Mesendoderm (in vitro differentiated cells): Measurements from ENCODE around the gene EPS15. TPM values are rescaled to one million over a fixed set of nuclear protein-coding genes. Genes with fewer than 3 reads are reported as not detected.

Experiments used
- DNase-seq: peaks from one replicate; pipeline ENCODE4 v3.0.0; 2013
- H2AK5ac ChIP-seq: 2 replicates; pipeline ENCODE4 v1.6.1; 2013; ENCODE audit warnings: low read length, inconsistent platforms
- H2BK120ac ChIP-seq: 2 replicates; pipeline ENCODE4 v1.6.1; 2013; ENCODE audit warnings: low read depth, mild to moderate bottlenecking, low read length, moderate library complexity, mixed read lengths
- H2BK15ac ChIP-seq: replicated peaks from 2 replicates; pipeline ENCODE4 v1.6.1; 2013; ENCODE audit warnings: low read depth, mild to moderate bottlenecking, moderate library complexity
- H2BK5ac ChIP-seq: 2 replicates; pipeline ENCODE4 v1.6.1; 2013; ENCODE audit warnings: low read length, inconsistent platforms
- H3K18ac ChIP-seq: 2 replicates; pipeline ENCODE4 v1.6.1; 2013; ENCODE audit warnings: mild to moderate bottlenecking, low read length, mixed read lengths
- H3K23ac ChIP-seq: one replicate; pipeline ENCODE4 v1.6.1; 2013; ENCODE audit warnings: low read length
- H3K27ac ChIP-seq: 2 replicates; pipeline ENCODE4 v1.5.1; 2013; ENCODE audit warnings: low read depth, mild to moderate bottlenecking, inconsistent platforms, low read length, moderate library complexity
- H3K27me3 ChIP-seq: 2 replicates; pipeline ENCODE4 v1.6.1; 2013; ENCODE audit warnings: low read length, control low read depth, mild to moderate bottlenecking, inconsistent platforms; ENCODE audit not compliant: insufficient read depth, poor library complexity
- H3K36me3 ChIP-seq: 2 replicates; pipeline ENCODE4 v1.6.1; 2013; ENCODE audit warnings: low read length, inconsistent platforms; ENCODE audit not compliant: control insufficient read depth, insufficient read depth
- H3K4ac ChIP-seq: one replicate; pipeline ENCODE4 v1.6.1; 2013; ENCODE audit warnings: low read depth, mild to moderate bottlenecking, low read length, moderate library complexity
- H3K4me1 ChIP-seq: 2 replicates; pipeline ENCODE4 v1.6.1; 2013; ENCODE audit warnings: low read depth, low read length, inconsistent platforms; ENCODE audit not compliant: control insufficient read depth
- H3K4me2 ChIP-seq: 2 replicates; pipeline ENCODE4 v1.6.1; 2013; ENCODE audit warnings: low read length
- H3K4me3 ChIP-seq: 2 replicates; pipeline ENCODE4 v1.5.1; 2013; ENCODE audit warnings: mild to moderate bottlenecking, low read length
- H3K56ac ChIP-seq: one replicate; pipeline ENCODE4 v1.6.1; 2013; ENCODE audit warnings: low read length
- H3K79me1 ChIP-seq: 2 replicates; pipeline ENCODE4 v1.6.1; 2013; ENCODE audit warnings: low read length, inconsistent platforms
- H3K79me2 ChIP-seq: 2 replicates; pipeline ENCODE4 v1.6.1; 2013; ENCODE audit warnings: mild to moderate bottlenecking, low read length; ENCODE audit not compliant: control insufficient read depth, insufficient read depth
- H3K9ac ChIP-seq: 2 replicates; pipeline ENCODE4 v1.6.1; 2013; ENCODE audit warnings: low read length, inconsistent platforms
- H4K5ac ChIP-seq: one replicate; pipeline ENCODE4 v1.6.1; 2013; ENCODE audit warnings: low read length
- H4K8ac ChIP-seq: one replicate; pipeline ENCODE4 v1.6.1; 2013; ENCODE audit warnings: low read depth, mild to moderate bottlenecking, control low read depth, low read length, moderate library complexity
- WGBS: extraction: QIAGEN DNeasy Blood & Tissue Kit; methylation state at CpG from one replicate; pipeline ENCODE4 v1.1.7; 2013; ENCODE audit warnings: low lambda C conversion rate, missing lambda C conversion rate; ENCODE audit not compliant: insufficient coverage; ENCODE audit errors: extremely low coverage; 5-methylcytosine and 5-hydroxymethylcytosine counted together
- small RNA-seq: library from polyadenylated mRNA; stranded (forward); fragments of <200 nt; extraction: miRNeasy Mini kit (QIAGEN cat#:217004); gene quantifications from one replicate; pipeline ENCODE3, GENCODE V24; 2013; ENCODE audit not compliant: insufficient read depth

EPS15 gene

GRCh38 chr1:51306950-51307349, 212.1 kb downstream of the EPS15 start:
- no peak overlapping the region for H2BK15ac ChIP-seq
- H3K4ac ChIP-seq: no peak overlapping the region
- H2BK120ac ChIP-seq: no peak overlapping the region
- H3K27ac ChIP-seq: no peak overlapping the region
- no peak overlapping the region for H3K23ac ChIP-seq
- H3K18ac ChIP-seq: no peak overlapping the region
- H3K79me1 ChIP-seq: no peaks in the 10 kb centered on the region
- H4K8ac ChIP-seq: no peak overlapping the region
- H3K56ac ChIP-seq: no peak overlapping the region
- no peak overlapping the region for H3K4me3 ChIP-seq
- WGBS: no CpG with 5 or more reads among the region's 5 CpGs
- no peaks in the 10 kb centered on the region for H3K27me3 ChIP-seq
- H2BK5ac ChIP-seq: no peak overlapping the region
- no peaks in the 10 kb centered on the region for H3K79me2 ChIP-seq
- H3K4me2 ChIP-seq: no peak overlapping the region
- no peak overlapping the region for H3K9ac ChIP-seq
- no peak overlapping the region for H4K5ac ChIP-seq
- no peaks in the 10 kb centered on the region for H3K36me3 ChIP-seq
- no peak overlapping the region for H2AK5ac ChIP-seq
- no peak for DNase-seq
- H3K4me1 ChIP-seq: no peaks in the 10 kb centered on the region

DNA sequence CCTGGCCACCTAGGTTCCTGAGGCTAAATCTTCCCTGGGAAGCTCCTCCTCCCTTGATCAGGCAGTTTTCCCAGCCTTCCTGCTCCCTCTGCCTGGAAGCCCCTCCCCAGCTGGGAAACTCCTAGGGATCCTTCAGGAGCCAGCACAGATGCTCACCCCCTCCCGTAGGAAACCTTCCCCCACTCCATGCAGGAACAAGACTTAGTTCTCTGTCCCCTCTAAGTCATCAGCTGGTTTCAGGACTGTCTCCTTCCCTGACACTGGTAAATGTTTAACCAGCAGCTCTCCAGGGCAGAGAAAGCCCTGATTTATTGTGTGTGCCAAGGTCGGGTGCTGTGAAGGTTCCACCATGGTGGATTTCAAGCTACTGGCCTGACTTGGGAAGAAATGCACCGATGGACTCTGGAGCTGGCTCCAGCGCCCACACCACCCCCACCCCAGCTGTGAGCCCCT, 213.7 kb downstream of the EPS15 start:
- Histone ChIP-seq H3K56ac (no peak overlapping the region), H2AK5ac (no peak overlapping the region), H3K27me3 (no peaks in the 10 kb centered on the region), H3K4me1 (no peaks in the 10 kb centered on the region), H3K79me1 (no peaks in the 10 kb centered on the region), H3K4me3 (no peak overlapping the region), H3K23ac (no peak overlapping the region), H3K18ac (no peak overlapping the region), H3K36me3 (no peaks in the 10 kb centered on the region), H3K27ac (no peak overlapping the region), H4K8ac (no peak overlapping the region), H3K4ac (no peak overlapping the region), H3K79me2 (no peaks in the 10 kb centered on the region), H3K4me2 (no peak overlapping the region), H2BK5ac (no peak overlapping the region), H3K9ac (no peak overlapping the region), H2BK15ac (no peak overlapping the region), H4K5ac (no peak overlapping the region), H2BK120ac (no peak overlapping the region)
- DNase-seq: peak; percentile 40
- WGBS: no CpG with 5 or more reads among the region's 4 CpGs

- no peak overlapping the region for H4K8ac ChIP-seq
- no peak overlapping the region for H2BK120ac ChIP-seq
- WGBS: no CpG with 5 or more reads among the region's 1 CpG
- H3K79me1 ChIP-seq: no peaks in the 10 kb centered on the region
- no peak overlapping the region for H3K4ac ChIP-seq
- H2BK15ac ChIP-seq: no peak overlapping the region
- no peak overlapping the region for H3K23ac ChIP-seq
- no peak overlapping the region for H3K27ac ChIP-seq
- no peaks in the 10 kb centered on the region for H3K36me3 ChIP-seq
- no peak overlapping the region for H2BK5ac ChIP-seq
- H2AK5ac ChIP-seq: no peak overlapping the region
- DNase-seq: no peak
- H3K27me3 ChIP-seq: no peaks in the 10 kb centered on the region
- no peak overlapping the region for H3K18ac ChIP-seq
- no peak overlapping the region for H3K4me3 ChIP-seq
- H3K4me2 ChIP-seq: no peak overlapping the region
- H4K5ac ChIP-seq: no peak overlapping the region
- no peak overlapping the region for H3K56ac ChIP-seq
- no peaks in the 10 kb centered on the region for H3K79me2 ChIP-seq
- no peaks in the 10 kb centered on the region for H3K4me1 ChIP-seq
- no peak overlapping the region for H3K9ac ChIP-seq
These were observed 214.7 kb downstream of the EPS15 start for GRCh38 chr1:51304360-51304759.

Small RNAs within 50 kb of the gene (small RNA-seq; reads per million reads assigned to genes)
- not detected for gene RNU6-1281P
- gene RNU6-877P: not detected
